ENCODE data around the gene CMSS1. TPM values are rescaled to one million over a fixed set of nuclear protein-coding genes. Genes with fewer than 3 reads are reported as not detected.

CMSS1 gene
- total RNA-seq, 1 experiment from 2014 or later, result 70.6 TPM

- TF ChIP-seq AFF4 (CRISPR knock-in tag; IDR thresholded peaks at IDR 0.05; ENCODE audit: borderline replicate concordance) (no peak), GABPB1 (CRISPR knock-in tag; IDR thresholded peaks at IDR 0.05) (no peak), ZNF396 (CRISPR knock-in tag; IDR thresholded peaks at IDR 0.05; ENCODE audit: borderline replicate concordance) (no peak), GRHL2 (CRISPR knock-in tag; IDR thresholded peaks at IDR 0.05; ENCODE audit: insufficient replicate concordance, severe bottlenecking) (no peak), CBFB (CRISPR knock-in tag; IDR thresholded peaks at IDR 0.05; ENCODE audit: low read depth) (no peak), TCF7 (CRISPR knock-in tag; IDR thresholded peaks at IDR 0.05; ENCODE audit: low read depth) (no peak), NFE2L1 (CRISPR knock-in tag; IDR thresholded peaks at IDR 0.05) (no peak), PRRX2 (CRISPR knock-in tag; IDR thresholded peaks at IDR 0.05) (no peak), ARID4B (CRISPR knock-in tag; IDR thresholded peaks at IDR 0.05; ENCODE audit: borderline replicate concordance) (no peak), ZNF281 (CRISPR knock-in tag; IDR thresholded peaks at IDR 0.05) (no peak), SMAD4 (CRISPR knock-in tag; IDR thresholded peaks at IDR 0.05) (no peak), KAT7 (CRISPR knock-in tag; IDR thresholded peaks at IDR 0.05; ENCODE audit: borderline replicate concordance) (no peak), USF1 (CRISPR knock-in tag; IDR thresholded peaks at IDR 0.05) (no peak), TP53 (CRISPR knock-in tag; IDR thresholded peaks at IDR 0.05) (no peak), SOX15 (CRISPR knock-in tag; IDR thresholded peaks at IDR 0.05) (no peak)
Measured at GRCh38 chr3:99961756-99962515, 144.3 kb downstream of the CMSS1 start (continued).
